NOMO-1 treated with dmso at 0.1 percent for 144 hours (cell line): ENCODE results near the gene TSHZ2.
A peak's percentile ranks its signal among the peaks of the same experiment; 100 is the strongest.
"Not testable (repeated sequence)": the region's sequence is repeated elsewhere in the genome, so short reads cannot be mapped to it uniquely, and the experiment has no call there.

Experiments
- DNase-seq: peaks from one replicate; lab custom pipeline; 2025; ENCODE audit not compliant: unreplicated experiment; lab: John Stamatoyannopoulos, UW

TSHZ2 gene

GRCh38 chr20:52963131-52963530 lies 9.0 kb upstream of the TSHZ2 start:
- no peak for DNase-seq

GRCh38 chr20:52964131-52964530 lies 8.0 kb upstream of the TSHZ2 start:
- no peak for DNase-seq

- no peak for DNase-seq
Observed at GRCh38 chr20:52965380-52965779, 6.8 kb upstream of the TSHZ2 start.

- DNase-seq: no peak
Observed at GRCh38 chr20:52965819-52966218, 6.3 kb upstream of the TSHZ2 start.

- not testable (repeated sequence) for DNase-seq
Observed at GRCh38 chr20:52966543-52966942, 5.6 kb upstream of the TSHZ2 start.

DNA sequence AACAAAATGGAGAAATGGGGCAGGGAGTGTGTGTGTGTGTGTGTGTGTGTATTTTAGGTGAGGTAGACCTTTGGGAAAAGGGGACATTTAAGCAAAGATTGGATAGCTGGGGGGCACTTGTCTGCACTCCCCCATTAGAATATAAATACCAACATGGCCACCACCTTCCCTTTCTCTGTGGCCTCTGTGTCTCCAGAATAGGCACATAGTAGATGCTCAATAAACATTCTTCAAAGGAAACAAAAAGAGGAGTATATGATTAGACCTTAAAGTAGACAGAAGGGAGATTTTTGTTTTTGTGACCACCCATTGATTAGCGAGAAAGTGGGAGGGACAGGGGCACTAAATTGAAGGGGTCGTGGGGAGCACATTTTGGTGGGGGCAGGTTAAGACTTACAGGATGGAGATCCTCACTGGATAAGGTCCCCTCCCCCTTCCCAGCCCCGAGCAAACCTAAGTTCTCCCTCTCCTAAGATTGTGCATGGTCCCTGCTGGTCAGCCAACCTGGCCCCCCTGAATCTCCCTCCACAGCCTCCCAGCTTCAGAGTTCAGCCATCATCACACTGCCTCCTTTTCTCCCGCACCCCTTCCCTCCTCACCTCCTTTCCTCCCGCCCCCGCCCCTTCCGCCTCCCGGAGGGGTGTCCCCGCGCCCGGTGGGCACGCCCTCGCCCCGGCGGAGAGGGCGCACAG lies 514 bp upstream of the TSHZ2 start:
- DNase-seq: no peak

- no peak for DNase-seq
Observed at GRCh38 chr20:52972965-52973819, 1.0 kb downstream of the TSHZ2 start.

GRCh38 chr20:52974179-52974594 lies 2.0 kb downstream of the TSHZ2 start:
- no peak for DNase-seq

- DNase-seq: no peak
Observed at GRCh38 chr20:52975029-52975732, 3.0 kb downstream of the TSHZ2 start.

DNA sequence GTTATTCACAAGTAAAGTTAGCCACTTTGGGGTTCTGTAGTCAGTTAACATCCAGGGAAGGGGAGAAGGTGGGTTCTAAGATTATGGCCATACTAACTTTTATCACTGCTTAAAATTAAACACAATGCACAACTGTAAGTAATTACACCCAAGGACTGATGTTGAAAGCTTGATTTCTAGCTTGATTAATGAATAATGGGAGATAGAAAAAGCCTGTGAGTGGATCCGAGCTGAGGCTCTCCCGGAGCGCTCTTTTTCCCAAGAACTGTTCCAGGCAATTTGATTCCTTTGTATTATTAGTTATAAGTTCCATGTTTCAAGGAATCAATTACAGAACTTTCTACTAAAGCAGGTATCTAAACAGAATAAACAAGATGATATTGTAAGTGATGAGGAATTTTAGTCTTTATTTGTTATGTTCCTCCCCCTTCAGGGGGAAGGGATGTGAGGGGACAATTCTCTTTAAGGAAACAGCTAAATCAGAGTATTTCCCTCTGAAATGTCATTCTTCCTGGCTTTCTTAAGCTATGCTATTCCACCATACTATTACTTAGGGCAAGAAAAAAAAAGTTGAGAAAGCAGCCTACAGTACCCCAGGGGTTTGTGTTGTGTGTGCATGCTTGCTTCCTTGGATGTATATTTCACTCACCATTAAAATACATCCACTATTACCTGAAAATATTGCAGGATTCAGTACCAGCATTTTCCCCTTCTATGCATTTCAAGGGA lies 3.8 kb downstream of the TSHZ2 start:
- no peak for DNase-seq

GRCh38 chr20:52978851-52979250 lies 6.7 kb downstream of the TSHZ2 start:
- no peak for DNase-seq

DNA sequence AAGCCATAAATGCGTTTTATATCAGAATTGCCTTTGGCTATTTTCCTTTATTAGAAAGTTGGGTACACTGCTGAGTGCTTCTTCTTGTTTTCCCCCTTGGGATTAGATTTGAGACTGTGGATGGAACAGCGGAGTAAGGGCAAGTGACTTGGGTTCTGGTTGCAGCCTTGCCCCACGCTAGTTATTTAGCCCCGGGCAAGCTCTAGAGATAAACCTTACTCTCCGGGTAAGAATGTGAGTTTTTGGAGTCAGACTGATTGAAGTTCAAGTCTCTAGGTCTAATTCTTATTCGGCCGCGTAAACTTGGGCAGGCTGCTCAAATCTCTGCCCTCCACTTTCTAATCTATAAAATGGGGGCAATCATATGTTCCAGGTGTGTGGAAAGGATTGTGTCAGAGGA lies 8.9 kb downstream of the TSHZ2 start:
- DNase-seq: no peak

DNA sequence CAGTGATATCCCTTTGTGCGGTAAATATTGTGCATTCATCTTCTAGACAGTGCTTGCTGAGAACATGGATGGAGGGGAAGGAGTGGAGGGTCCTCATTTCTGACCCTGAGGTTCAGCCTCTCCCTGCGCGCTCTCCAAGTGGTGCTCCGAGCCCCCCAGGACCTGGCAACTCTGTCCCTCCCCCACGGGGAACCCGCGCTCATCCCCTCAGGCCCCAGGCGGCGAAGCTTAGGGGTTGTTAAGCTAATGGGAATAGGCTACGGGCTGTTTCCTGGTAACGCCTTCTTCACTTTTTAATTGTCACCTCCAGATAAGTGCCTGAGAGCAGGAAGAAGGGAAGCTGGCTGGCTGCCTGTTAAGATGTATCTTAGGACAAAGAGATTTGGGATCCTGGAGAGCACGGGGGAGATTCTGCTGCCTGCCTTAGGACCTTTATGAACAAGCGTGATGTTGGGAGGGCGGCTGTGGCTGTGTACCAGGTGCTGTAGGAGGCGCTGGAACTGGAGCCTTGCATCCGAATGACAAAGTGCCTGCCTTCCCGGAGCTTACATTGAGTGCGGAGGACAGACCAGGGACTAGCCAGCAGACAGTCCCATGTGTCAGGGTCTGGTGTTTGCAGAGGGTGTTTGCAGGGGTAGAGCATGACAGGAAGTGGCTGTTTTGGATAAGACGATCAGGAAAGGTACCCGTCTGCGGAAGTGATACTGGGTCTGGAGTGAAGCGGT lies 11.7 kb downstream of the TSHZ2 start:
- DNase-seq: peak; percentile 16

GRCh38 chr20:52984451-52984810 lies 12.3 kb downstream of the TSHZ2 start:
- no peak for DNase-seq

- no peak for DNase-seq
Observed at GRCh38 chr20:52985687-52986086, 13.5 kb downstream of the TSHZ2 start.

GRCh38 chr20:52987295-52987694 lies 15.1 kb downstream of the TSHZ2 start:
- DNase-seq: no peak

GRCh38 chr20:52991830-52992229 lies 19.7 kb downstream of the TSHZ2 start:
- no peak for DNase-seq

GRCh38 chr20:52992632-52993031 lies 20.5 kb downstream of the TSHZ2 start:
- DNase-seq: no peak

DNA sequence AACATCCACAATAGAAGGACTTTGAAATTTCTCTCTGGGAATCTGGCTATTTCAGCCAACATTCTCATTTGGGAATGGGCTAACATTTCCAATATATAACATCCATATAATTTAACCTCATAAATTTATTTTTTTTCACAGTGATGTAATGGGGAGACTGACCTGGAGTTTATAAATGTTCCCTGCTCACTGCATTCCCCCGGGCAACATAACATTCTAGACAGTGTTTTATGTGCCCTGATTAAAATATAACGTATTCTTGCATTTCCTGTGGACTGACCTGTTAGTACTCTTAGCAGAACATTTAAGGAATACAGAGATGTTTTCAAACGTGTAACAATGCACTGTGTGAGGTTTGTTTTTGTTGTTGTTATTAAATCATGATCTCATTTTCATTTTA lies 20.9 kb downstream of the TSHZ2 start:
- DNase-seq: no peak

GRCh38 chr20:52994184-52994970 lies 22.2 kb downstream of the TSHZ2 start:
- no peak for DNase-seq
